ENCODE data around the gene PNPLA5.

- TF ChIP-seq ZNF17 (CRISPR knock-in tag; IDR thresholded peaks at IDR 0.05): no peak
- no peak for TF ChIP-seq ZBTB21 (CRISPR knock-in tag; IDR thresholded peaks at IDR 0.05)
- no peak for TF ChIP-seq NCOR1 (IDR thresholded peaks at IDR 0.05; ENCODE audit: borderline replicate concordance, low read length)
Observed at GRCh38 chr22:43860126-43860525, 31.7 kb downstream of the PNPLA5 start.

All from HepG2 (cell line).